Mesendoderm (in vitro differentiated cells): ENCODE data around the gene FGF12.
A peak's percentile ranks its signal among the peaks of the same experiment; 100 is the strongest.

Experiments
- DNase-seq: peaks from one replicate; pipeline ENCODE4 v3.0.0; 2013
- H2AK5ac ChIP-seq: 2 replicates; pipeline ENCODE4 v1.6.1; 2013; ENCODE audit warnings: low read length, inconsistent platforms
- H2BK120ac ChIP-seq: 2 replicates; pipeline ENCODE4 v1.6.1; 2013; ENCODE audit warnings: low read depth, mild to moderate bottlenecking, low read length, moderate library complexity, mixed read lengths
- H2BK15ac ChIP-seq: replicated peaks from 2 replicates; pipeline ENCODE4 v1.6.1; 2013; ENCODE audit warnings: low read depth, mild to moderate bottlenecking, moderate library complexity
- H2BK5ac ChIP-seq: 2 replicates; pipeline ENCODE4 v1.6.1; 2013; ENCODE audit warnings: low read length, inconsistent platforms
- H3K18ac ChIP-seq: 2 replicates; pipeline ENCODE4 v1.6.1; 2013; ENCODE audit warnings: mild to moderate bottlenecking, low read length, mixed read lengths
- H3K23ac ChIP-seq: one replicate; pipeline ENCODE4 v1.6.1; 2013; ENCODE audit warnings: low read length
- H3K27ac ChIP-seq: 2 replicates; pipeline ENCODE4 v1.5.1; 2013; ENCODE audit warnings: low read depth, mild to moderate bottlenecking, inconsistent platforms, low read length, moderate library complexity
- H3K27me3 ChIP-seq: 2 replicates; pipeline ENCODE4 v1.6.1; 2013; ENCODE audit warnings: low read length, control low read depth, mild to moderate bottlenecking, inconsistent platforms; ENCODE audit not compliant: insufficient read depth, poor library complexity
- H3K36me3 ChIP-seq: 2 replicates; pipeline ENCODE4 v1.6.1; 2013; ENCODE audit warnings: low read length, inconsistent platforms; ENCODE audit not compliant: control insufficient read depth, insufficient read depth
- H3K4ac ChIP-seq: one replicate; pipeline ENCODE4 v1.6.1; 2013; ENCODE audit warnings: low read depth, mild to moderate bottlenecking, low read length, moderate library complexity
- H3K4me1 ChIP-seq: 2 replicates; pipeline ENCODE4 v1.6.1; 2013; ENCODE audit warnings: low read depth, low read length, inconsistent platforms; ENCODE audit not compliant: control insufficient read depth
- H3K4me2 ChIP-seq: 2 replicates; pipeline ENCODE4 v1.6.1; 2013; ENCODE audit warnings: low read length
- H3K4me3 ChIP-seq: 2 replicates; pipeline ENCODE4 v1.5.1; 2013; ENCODE audit warnings: mild to moderate bottlenecking, low read length
- H3K56ac ChIP-seq: one replicate; pipeline ENCODE4 v1.6.1; 2013; ENCODE audit warnings: low read length
- H3K79me1 ChIP-seq: 2 replicates; pipeline ENCODE4 v1.6.1; 2013; ENCODE audit warnings: low read length, inconsistent platforms
- H3K79me2 ChIP-seq: 2 replicates; pipeline ENCODE4 v1.6.1; 2013; ENCODE audit warnings: mild to moderate bottlenecking, low read length; ENCODE audit not compliant: control insufficient read depth, insufficient read depth
- H3K9ac ChIP-seq: 2 replicates; pipeline ENCODE4 v1.6.1; 2013; ENCODE audit warnings: low read length, inconsistent platforms
- H4K5ac ChIP-seq: one replicate; pipeline ENCODE4 v1.6.1; 2013; ENCODE audit warnings: low read length
- H4K8ac ChIP-seq: one replicate; pipeline ENCODE4 v1.6.1; 2013; ENCODE audit warnings: low read depth, mild to moderate bottlenecking, control low read depth, low read length, moderate library complexity
- WGBS: extraction: QIAGEN DNeasy Blood & Tissue Kit; methylation state at CpG from one replicate; pipeline ENCODE4 v1.1.7; 2013; ENCODE audit warnings: low lambda C conversion rate, missing lambda C conversion rate; ENCODE audit not compliant: insufficient coverage; ENCODE audit errors: extremely low coverage; 5-methylcytosine and 5-hydroxymethylcytosine counted together

FGF12 gene

DNA sequence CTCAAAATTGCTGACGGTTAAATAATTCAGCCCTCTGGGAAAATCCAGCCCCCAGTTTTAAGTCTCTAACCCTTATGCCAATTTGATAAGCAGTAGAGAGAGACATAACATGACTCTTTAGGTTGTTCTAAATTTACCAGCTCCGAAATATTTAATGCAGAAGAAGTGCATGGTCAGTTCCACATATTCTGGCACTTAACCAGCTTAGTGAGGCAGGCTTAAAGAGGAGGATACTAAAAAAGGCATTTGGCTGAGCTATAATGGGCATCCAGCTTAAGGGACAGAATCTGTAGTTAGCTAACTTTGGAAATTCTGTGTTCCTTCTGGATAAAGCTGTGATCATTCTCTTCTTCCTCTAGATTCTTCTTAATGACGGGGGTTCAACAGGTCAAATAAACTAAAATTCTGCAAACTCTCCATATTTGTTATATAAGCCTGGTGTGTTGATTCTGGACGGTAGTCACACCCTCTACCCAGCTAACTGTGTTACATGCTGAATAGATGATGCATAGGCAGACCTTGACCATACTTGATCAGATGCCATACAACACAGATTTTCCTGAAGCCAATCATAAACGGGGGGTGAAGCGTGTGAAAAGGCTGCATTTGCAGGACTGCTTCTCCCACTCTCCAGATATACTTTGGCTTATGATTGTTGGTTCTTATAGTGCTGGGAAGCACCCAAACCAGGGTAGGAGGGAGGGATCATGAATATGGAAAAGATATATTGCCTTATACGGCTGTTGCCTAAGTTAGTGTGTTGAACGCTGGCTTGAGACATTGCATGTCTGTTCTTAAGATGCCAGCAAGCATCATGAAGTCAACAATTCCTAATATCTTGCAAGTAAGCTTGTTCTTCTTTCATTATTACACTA is 118.4 kb downstream of the FGF12 start:
- Histone ChIP-seq H4K8ac (no peak overlapping the region), H3K36me3 (no peaks in the 10 kb centered on the region), H3K56ac (no peak overlapping the region), H3K23ac (no peak overlapping the region), H3K79me2 (no peaks in the 10 kb centered on the region), H3K18ac (no peak overlapping the region), H3K4me1 (no peaks in the 10 kb centered on the region), H3K4me3 (no peak overlapping the region), H2AK5ac (no peak overlapping the region), H3K27ac (no peak overlapping the region), H2BK5ac (no peak overlapping the region), H3K9ac (no peak overlapping the region), H4K5ac (no peak overlapping the region), H3K79me1 (no peaks in the 10 kb centered on the region), H3K27me3 (no peaks in the 10 kb centered on the region), H2BK15ac (no peak overlapping the region), H3K4ac (no peak overlapping the region), H3K4me2 (no peak overlapping the region), H2BK120ac (no peak overlapping the region)
- WGBS: no CpG with 5 or more reads among the region's 8 CpGs
- DNase-seq: no peak

DNA sequence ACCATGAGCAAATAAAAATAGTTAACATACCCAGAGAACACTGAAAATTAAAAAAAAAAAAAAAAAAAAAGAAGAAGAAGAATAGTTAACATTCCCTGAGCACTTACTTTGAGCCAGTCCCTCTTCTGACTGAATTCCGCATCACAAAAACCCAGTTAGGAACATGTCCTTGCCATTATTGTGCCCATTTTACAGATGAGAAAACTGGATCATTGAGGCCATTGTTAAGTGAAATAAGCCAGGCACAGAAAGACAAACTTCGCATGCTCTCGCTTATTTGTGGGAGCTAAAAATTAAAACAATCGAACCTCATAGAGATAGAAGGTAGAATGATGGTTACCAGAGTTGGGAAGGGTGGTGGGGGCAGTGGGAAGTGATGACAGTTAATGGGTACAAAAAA is 119.5 kb downstream of the FGF12 start:
- Histone ChIP-seq H2BK15ac (no peak overlapping the region), H3K79me1 (no peaks in the 10 kb centered on the region), H2BK120ac (no peak overlapping the region), H2BK5ac (no peak overlapping the region), H2AK5ac (no peak overlapping the region), H3K4me3 (no peak overlapping the region), H3K4ac (no peak overlapping the region), H3K9ac (no peak overlapping the region), H3K27ac (no peak overlapping the region), H3K36me3 (no peaks in the 10 kb centered on the region), H4K5ac (no peak overlapping the region), H3K18ac (no peak overlapping the region), H3K4me1 (no peaks in the 10 kb centered on the region), H3K27me3 (no peaks in the 10 kb centered on the region), H4K8ac (no peak overlapping the region), H3K23ac (no peak overlapping the region), H3K56ac (no peak overlapping the region), H3K4me2 (no peak overlapping the region), H3K79me2 (no peaks in the 10 kb centered on the region)
- DNase-seq: no peak
- no CpG with 5 or more reads among the region's 4 CpGs for WGBS

DNA sequence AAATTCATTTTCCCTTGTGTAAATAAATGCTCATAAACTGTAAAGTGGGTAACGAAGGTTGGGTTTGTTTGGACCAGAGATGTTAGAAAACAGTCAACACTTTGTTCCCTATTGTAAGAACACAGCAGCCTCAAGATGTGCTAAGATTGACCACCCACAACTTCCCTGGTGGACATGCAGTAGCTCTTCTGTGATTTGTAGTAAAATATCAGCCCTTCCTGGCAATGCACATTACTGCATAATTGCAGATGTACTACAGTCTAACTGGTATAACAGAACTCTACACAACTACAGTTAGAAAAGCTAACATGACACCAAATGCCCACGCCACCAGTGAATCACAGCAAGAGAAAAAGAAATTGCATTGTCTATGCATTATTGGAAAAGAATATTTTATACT is 129.4 kb downstream of the FGF12 start:
- Histone ChIP-seq H3K56ac (no peak overlapping the region), H2BK5ac (no peak overlapping the region), H2BK120ac (no peak overlapping the region), H3K9ac (no peak overlapping the region), H3K4me3 (no peak overlapping the region), H2BK15ac (no peak overlapping the region), H3K23ac (no peak overlapping the region), H3K4me2 (no peak overlapping the region), H3K79me2 (no peaks in the 10 kb centered on the region), H3K79me1 (no peaks in the 10 kb centered on the region), H4K5ac (no peak overlapping the region), H2AK5ac (no peak overlapping the region), H3K4me1 (no peaks in the 10 kb centered on the region), H3K4ac (no peak overlapping the region), H3K27ac (no peak overlapping the region), H3K36me3 (no peaks in the 10 kb centered on the region), H3K27me3 (no peaks in the 10 kb centered on the region), H3K18ac (no peak overlapping the region), H4K8ac (no peak overlapping the region)
- WGBS: no CpG with 5 or more reads among the region's 2 CpGs
- DNase-seq: no peak

DNA sequence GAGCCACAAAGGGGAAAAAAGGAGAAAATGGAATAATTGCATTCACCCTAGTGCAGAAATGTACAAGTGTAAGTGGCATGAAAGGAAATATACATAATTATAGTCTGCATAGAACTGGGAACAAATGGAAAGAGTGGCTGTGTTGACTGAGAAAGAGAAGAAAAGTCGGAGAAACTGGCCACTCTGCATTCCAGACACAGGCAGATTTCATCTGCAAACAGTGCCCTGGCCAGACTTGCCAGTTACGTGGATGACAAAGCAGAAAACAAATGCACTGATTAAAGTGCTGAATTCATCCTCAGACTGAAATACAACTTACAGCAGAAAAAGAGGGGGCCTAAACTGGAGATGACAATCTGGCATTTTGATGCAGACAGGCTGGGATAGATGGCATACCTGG is 129.8 kb downstream of the FGF12 start:
- H2BK120ac ChIP-seq: no peak overlapping the region
- H3K56ac ChIP-seq: no peak overlapping the region
- no peak overlapping the region for H4K8ac ChIP-seq
- peak; percentile 28 for DNase-seq
- H3K27ac ChIP-seq: no peak overlapping the region
- H2AK5ac ChIP-seq: no peak overlapping the region
- no peaks in the 10 kb centered on the region for H3K79me2 ChIP-seq
- no CpG with 5 or more reads among the region's 2 CpGs for WGBS
- H3K4me3 ChIP-seq: no peak overlapping the region
- no peak overlapping the region for H3K4ac ChIP-seq
- H3K27me3 ChIP-seq: no peaks in the 10 kb centered on the region
- no peak overlapping the region for H3K4me2 ChIP-seq
- H3K9ac ChIP-seq: no peak overlapping the region
- H3K23ac ChIP-seq: no peak overlapping the region
- H2BK15ac ChIP-seq: no peak overlapping the region
- no peaks in the 10 kb centered on the region for H3K36me3 ChIP-seq
- no peak overlapping the region for H4K5ac ChIP-seq
- H3K18ac ChIP-seq: no peak overlapping the region
- H3K79me1 ChIP-seq: no peaks in the 10 kb centered on the region
- no peak overlapping the region for H2BK5ac ChIP-seq
- no peaks in the 10 kb centered on the region for H3K4me1 ChIP-seq

GRCh38 chr3:192578729-192579128 is 148.6 kb downstream of the FGF12 start:
- Histone ChIP-seq H4K5ac (no peak overlapping the region), H4K8ac (no peak overlapping the region), H3K79me1 (no peaks in the 10 kb centered on the region), H3K18ac (no peak overlapping the region), H3K9ac (no peak overlapping the region), H3K79me2 (no peaks in the 10 kb centered on the region), H3K36me3 (no peaks in the 10 kb centered on the region), H3K56ac (no peak overlapping the region), H2BK5ac (no peak overlapping the region), H3K4ac (no peak overlapping the region), H3K27me3 (no peaks in the 10 kb centered on the region), H3K23ac (no peak overlapping the region), H2AK5ac (no peak overlapping the region), H3K4me2 (no peak overlapping the region), H2BK120ac (no peak overlapping the region), H2BK15ac (no peak overlapping the region), H3K27ac (no peak overlapping the region), H3K4me1 (no peaks in the 10 kb centered on the region), H3K4me3 (no peak overlapping the region)
- no CpG with 5 or more reads among the region's 3 CpGs for WGBS
- no peak for DNase-seq

GRCh38 chr3:192577811-192578210 is 149.5 kb downstream of the FGF12 start:
- no peak overlapping the region for H3K4me3 ChIP-seq
- H3K36me3 ChIP-seq: no peaks in the 10 kb centered on the region
- no peak overlapping the region for H2AK5ac ChIP-seq
- WGBS: no CpG with 5 or more reads among the region's 2 CpGs
- no peak for DNase-seq
- H3K18ac ChIP-seq: no peak overlapping the region
- no peaks in the 10 kb centered on the region for H3K27me3 ChIP-seq
- no peak overlapping the region for H2BK5ac ChIP-seq
- no peak overlapping the region for H3K56ac ChIP-seq
- no peak overlapping the region for H4K8ac ChIP-seq
- H3K79me2 ChIP-seq: no peaks in the 10 kb centered on the region
- H3K23ac ChIP-seq: no peak overlapping the region
- H3K4me2 ChIP-seq: no peak overlapping the region
- no peak overlapping the region for H2BK120ac ChIP-seq
- H3K27ac ChIP-seq: no peak overlapping the region
- H2BK15ac ChIP-seq: no peak overlapping the region
- H3K9ac ChIP-seq: no peak overlapping the region
- no peak overlapping the region for H4K5ac ChIP-seq
- no peaks in the 10 kb centered on the region for H3K4me1 ChIP-seq
- H3K4ac ChIP-seq: no peak overlapping the region
- H3K79me1 ChIP-seq: no peaks in the 10 kb centered on the region
